Ishikawa (cell line): Measurements from ENCODE around the gene CCNJ.

ENCODE experiments used
- CEBPB ChIP-seq: IDR thresholded peaks from 2 replicates; pipeline ENCODE4 v1.6.1; 2012
- CREB1 ChIP-seq: IDR thresholded peaks from 2 replicates; pipeline ENCODE4 v1.6.1; 2012; ENCODE audit warnings: low read depth
- EP300 ChIP-seq: IDR thresholded peaks from 2 replicates; pipeline ENCODE4 v1.6.1; 2012; ENCODE audit warnings: borderline replicate concordance
- MAX ChIP-seq: IDR thresholded peaks from 2 replicates; pipeline ENCODE4 v1.6.1; 2012
- NFIC ChIP-seq: IDR thresholded peaks from 2 replicates; pipeline ENCODE4 v1.6.1; 2012
- REST ChIP-seq: IDR thresholded peaks from 2 replicates; pipeline ENCODE4 v1.6.1; 2012; ENCODE audit warnings: low read depth, mild to moderate bottlenecking

DNA sequence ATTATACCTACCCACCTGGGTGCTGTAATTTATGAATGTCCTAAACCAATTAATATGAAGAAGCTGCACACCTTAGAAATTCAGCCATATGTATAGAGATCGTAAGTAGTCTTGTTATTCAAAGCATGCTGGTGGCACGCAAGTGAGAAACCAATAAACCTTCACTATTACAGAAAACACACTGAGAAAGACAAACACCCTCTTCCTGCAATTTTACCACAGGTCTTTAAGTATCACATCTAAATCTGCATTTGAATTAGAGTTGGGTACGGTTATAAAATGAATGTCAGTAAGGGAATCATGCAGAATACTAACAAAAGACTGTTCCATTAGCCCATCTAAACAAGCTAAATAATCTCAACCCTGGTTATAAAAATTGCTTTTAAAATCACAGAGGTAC, 33.8 kb downstream of the CCNJ start:
- TF ChIP-seq CREB1 (no peak), NFIC (no peak), REST (no peak), CEBPB (no peak), EP300 (no peak), MAX (no peak)
